ENCODE data around the gene HM13.

DNA sequence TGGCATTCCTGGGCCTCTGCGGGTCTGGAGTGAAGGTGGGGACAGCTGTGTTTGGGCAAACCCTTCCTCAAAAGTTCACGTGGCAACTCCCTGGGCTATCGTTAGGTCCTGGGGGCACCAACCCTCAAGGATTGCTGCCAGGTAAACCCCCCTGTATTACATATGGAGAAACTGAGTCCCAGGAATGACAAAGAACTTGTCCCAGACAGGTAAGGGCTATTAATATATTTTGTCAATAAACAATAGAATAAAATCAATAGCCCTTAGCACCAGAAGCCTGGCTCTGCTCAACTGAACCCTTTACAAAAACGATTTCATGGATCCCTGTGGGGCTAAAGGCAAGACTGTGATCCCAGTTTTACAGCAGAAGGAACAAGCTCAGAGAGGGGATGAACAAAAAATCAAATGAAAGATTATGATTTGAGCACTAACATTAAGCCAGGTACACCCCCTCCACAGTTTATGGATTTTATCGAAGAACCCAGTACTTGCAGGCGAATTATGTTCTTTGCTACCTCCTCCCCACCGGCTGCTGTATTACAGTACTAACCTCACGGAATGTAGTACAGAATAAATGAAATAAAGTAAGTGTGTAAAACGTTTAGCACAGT is 93.5 kb downstream of the HM13 start:
- no peak for TF ChIP-seq RAD21 (IDR thresholded peaks at IDR 0.05; ENCODE audit: low read depth)
- TF ChIP-seq TAF1 (IDR thresholded peaks at IDR 0.05; ENCODE audit: low read depth) = no peak
- TF ChIP-seq, protein P1, sequence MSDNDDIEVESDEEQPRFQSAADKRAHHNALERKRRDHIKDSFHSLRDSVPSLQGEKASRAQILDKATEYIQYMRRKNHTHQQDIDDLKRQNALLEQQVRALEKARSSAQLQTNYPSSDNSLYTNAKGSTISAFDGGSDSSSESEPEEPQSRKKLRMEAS (IDR thresholded peaks at IDR 0.05) = no peak
- no peak for TF ChIP-seq CREB1 (IDR thresholded peaks at IDR 0.05; ENCODE audit: low read depth)
- TF ChIP-seq CEBPB (IDR thresholded peaks at IDR 0.05) = no peak
- TF ChIP-seq, protein P2, sequence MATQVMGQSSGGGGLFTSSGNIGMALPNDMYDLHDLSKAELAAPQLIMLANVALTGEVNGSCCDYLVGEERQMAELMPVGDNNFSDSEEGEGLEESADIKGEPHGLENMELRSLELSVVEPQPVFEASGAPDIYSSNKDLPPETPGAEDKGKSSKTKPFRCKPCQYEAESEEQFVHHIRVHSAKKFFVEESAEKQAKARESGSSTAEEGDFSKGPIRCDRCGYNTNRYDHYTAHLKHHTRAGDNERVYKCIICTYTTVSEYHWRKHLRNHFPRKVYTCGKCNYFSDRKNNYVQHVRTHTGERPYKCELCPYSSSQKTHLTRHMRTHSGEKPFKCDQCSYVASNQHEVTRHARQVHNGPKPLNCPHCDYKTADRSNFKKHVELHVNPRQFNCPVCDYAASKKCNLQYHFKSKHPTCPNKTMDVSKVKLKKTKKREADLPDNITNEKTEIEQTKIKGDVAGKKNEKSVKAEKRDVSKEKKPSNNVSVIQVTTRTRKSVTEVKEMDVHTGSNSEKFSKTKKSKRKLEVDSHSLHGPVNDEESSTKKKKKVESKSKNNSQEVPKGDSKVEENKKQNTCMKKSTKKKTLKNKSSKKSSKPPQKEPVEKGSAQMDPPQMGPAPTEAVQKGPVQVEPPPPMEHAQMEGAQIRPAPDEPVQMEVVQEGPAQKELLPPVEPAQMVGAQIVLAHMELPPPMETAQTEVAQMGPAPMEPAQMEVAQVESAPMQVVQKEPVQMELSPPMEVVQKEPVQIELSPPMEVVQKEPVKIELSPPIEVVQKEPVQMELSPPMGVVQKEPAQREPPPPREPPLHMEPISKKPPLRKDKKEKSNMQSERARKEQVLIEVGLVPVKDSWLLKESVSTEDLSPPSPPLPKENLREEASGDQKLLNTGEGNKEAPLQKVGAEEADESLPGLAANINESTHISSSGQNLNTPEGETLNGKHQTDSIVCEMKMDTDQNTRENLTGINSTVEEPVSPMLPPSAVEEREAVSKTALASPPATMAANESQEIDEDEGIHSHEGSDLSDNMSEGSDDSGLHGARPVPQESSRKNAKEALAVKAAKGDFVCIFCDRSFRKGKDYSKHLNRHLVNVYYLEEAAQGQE (IDR thresholded peaks at IDR 0.05; ENCODE audit: low read depth) = no peak
- no peak for TF ChIP-seq EGR1 (IDR thresholded peaks at IDR 0.05)
- TF ChIP-seq FOXM1 (IDR thresholded peaks at IDR 0.05; ENCODE audit: borderline replicate concordance, low read depth) = no peak
- no peak for TF ChIP-seq EP300 (IDR thresholded peaks at IDR 0.05; ENCODE audit: borderline replicate concordance)
- TF ChIP-seq ZBTB7A (IDR thresholded peaks at IDR 0.05; ENCODE audit: low read depth) = no peak
- TF ChIP-seq YY1 (IDR thresholded peaks at IDR 0.05; ENCODE audit: low read depth) = no peak
- no peak for TF ChIP-seq NFIC (IDR thresholded peaks at IDR 0.05)

Data from Ishikawa (cell line).